ENCODE results near the gene SERPINA5.

- TF ChIP-seq POLR2AphosphoS5 (IDR thresholded peaks at IDR 0.05; ENCODE audit: low read depth, low read length) (no peak), POLR2A (IDR thresholded peaks at IDR 0.05; ENCODE audit: low read depth, low read length) (no peak), TAF1 (IDR thresholded peaks at IDR 0.05; ENCODE audit: low read depth, low read length) (no peak)
Measured at GRCh38 chr14:94572637-94573303, 8.5 kb upstream of the SERPINA5 start.

All from GM12891 (cell line).